HEK293 (cell line): ENCODE results near the gene STK24.

Experiments
- ATF2 ChIP-seq: fragments of 450-650 bp; formaldehyde crosslinking; IDR thresholded peaks from 2 replicates; pipeline ENCODE4 v1.5.1; 2016; ENCODE audit warnings: missing biosample characterization, missing genetic modification characterization, low read depth
- CTCF ChIP-seq: fragments of 450-650 bp; formaldehyde crosslinking; IDR thresholded peaks from 2 replicates; pipeline ENCODE4 v1.5.1; 2016; ENCODE audit warnings: missing biosample characterization, missing genetic modification characterization
- KLF1 ChIP-seq: fragments of 450-650 bp; formaldehyde crosslinking; IDR thresholded peaks from 2 replicates; pipeline ENCODE4 v1.5.1; 2016; ENCODE audit warnings: missing biosample characterization, missing genetic modification characterization
- MYNN ChIP-seq: fragments of 450-650 bp; formaldehyde crosslinking; IDR thresholded peaks from 2 replicates; pipeline ENCODE4 v1.5.1; 2016; ENCODE audit warnings: missing biosample characterization, missing genetic modification characterization, borderline replicate concordance
- REST ChIP-seq: fragments of 450-650 bp; formaldehyde crosslinking; IDR thresholded peaks from 2 replicates; pipeline ENCODE4 v1.5.1; 2016; ENCODE audit warnings: missing biosample characterization, missing genetic modification characterization
- TSHZ1 ChIP-seq: fragments of 450-650 bp; formaldehyde crosslinking; IDR thresholded peaks from 2 replicates; pipeline ENCODE4 v1.5.1; 2016; ENCODE audit warnings: missing biosample characterization, missing genetic modification characterization, borderline replicate concordance
- ZBTB1 ChIP-seq: fragments of 450-650 bp; formaldehyde crosslinking; IDR thresholded peaks from 2 replicates; pipeline ENCODE4 v1.5.1; 2016; ENCODE audit warnings: missing biosample characterization, missing genetic modification characterization
- ZBTB10 ChIP-seq: fragments of 450-650 bp; formaldehyde crosslinking; IDR thresholded peaks from 2 replicates; pipeline ENCODE4 v1.5.1; 2016; ENCODE audit warnings: missing biosample characterization, missing genetic modification characterization
- ZIC2 ChIP-seq: fragments of 450-650 bp; formaldehyde crosslinking; IDR thresholded peaks from 2 replicates; pipeline ENCODE4 v1.5.1; 2016; ENCODE audit warnings: missing biosample characterization, missing genetic modification characterization
- ZNF266 ChIP-seq: fragments of 450-650 bp; formaldehyde crosslinking; IDR thresholded peaks from 2 replicates; pipeline ENCODE4 v1.5.1; 2016; ENCODE audit warnings: missing biosample characterization, missing genetic modification characterization, low read depth
- ZNF701 ChIP-seq: fragments of 450-650 bp; formaldehyde crosslinking; IDR thresholded peaks from 2 replicates; pipeline ENCODE4 v1.5.1; 2016; ENCODE audit warnings: missing biosample characterization, missing genetic modification characterization
- ZSCAN30 ChIP-seq: fragments of 450-650 bp; IDR thresholded peaks from 2 replicates; pipeline ENCODE4 v1.5.1; 2018; ENCODE audit warnings: missing biosample characterization, mild to moderate bottlenecking, missing genetic modification characterization, moderate library complexity
- TF ChIP-seq, protein P1 (sequence below): IDR thresholded peaks from 2 replicates; pipeline ENCODE4 v1.6.1; 2011; ENCODE audit warnings: mild to moderate bottlenecking, low read depth, low read length, borderline replicate concordance
- TF ChIP-seq, protein P2 (sequence below): fragments of 450-650 bp; formaldehyde crosslinking; optimal IDR thresholded peaks from 2 replicates; pipeline ENCODE3; 2016; ENCODE audit warnings: missing biosample characterization, mild to moderate bottlenecking, missing genetic modification characterization

- TF ChIP-seq ZNF266 (tag by site-specific recombination) (no peak), KLF1 (tag by site-specific recombination) (no peak), ZBTB10 (tag by site-specific recombination) (no peak), ZNF701 (no peak), CTCF (tag by site-specific recombination) (no peak), ZBTB1 (tag by site-specific recombination) (no peak), MYNN (tag by site-specific recombination) (no peak), ZIC2 (tag by site-specific recombination) (no peak), ATF2 (tag by site-specific recombination) (no peak), ZSCAN30 (no peak), REST (no peak), TSHZ1 (tag by site-specific recombination) (no peak)
- TF ChIP-seq, protein P1, sequence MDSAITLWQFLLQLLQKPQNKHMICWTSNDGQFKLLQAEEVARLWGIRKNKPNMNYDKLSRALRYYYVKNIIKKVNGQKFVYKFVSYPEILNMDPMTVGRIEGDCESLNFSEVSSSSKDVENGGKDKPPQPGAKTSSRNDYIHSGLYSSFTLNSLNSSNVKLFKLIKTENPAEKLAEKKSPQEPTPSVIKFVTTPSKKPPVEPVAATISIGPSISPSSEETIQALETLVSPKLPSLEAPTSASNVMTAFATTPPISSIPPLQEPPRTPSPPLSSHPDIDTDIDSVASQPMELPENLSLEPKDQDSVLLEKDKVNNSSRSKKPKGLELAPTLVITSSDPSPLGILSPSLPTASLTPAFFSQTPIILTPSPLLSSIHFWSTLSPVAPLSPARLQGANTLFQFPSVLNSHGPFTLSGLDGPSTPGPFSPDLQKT = no peak
- TF ChIP-seq, protein P2, sequence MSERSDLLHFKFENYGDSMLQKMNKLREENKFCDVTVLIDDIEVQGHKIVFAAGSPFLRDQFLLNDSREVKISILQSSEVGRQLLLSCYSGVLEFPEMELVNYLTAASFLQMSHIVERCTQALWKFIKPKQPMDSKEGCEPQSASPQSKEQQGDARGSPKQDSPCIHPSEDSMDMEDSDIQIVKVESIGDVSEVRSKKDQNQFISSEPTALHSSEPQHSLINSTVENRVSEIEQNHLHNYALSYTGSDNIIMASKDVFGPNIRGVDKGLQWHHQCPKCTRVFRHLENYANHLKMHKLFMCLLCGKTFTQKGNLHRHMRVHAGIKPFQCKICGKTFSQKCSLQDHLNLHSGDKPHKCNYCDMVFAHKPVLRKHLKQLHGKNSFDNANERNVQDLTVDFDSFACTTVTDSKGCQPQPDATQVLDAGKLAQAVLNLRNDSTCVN (tag by site-specific recombination) = no peak
Measured at GRCh38 chr13:98622931-98623331, 46.0 kb upstream of the STK24 start.
